GM18520 (cell line): ENCODE data around the gene AICDA.
"Not testable (repeated sequence)": the region's sequence is repeated elsewhere in the genome, so short reads cannot be mapped to it uniquely, and the experiment has no call there.

Experiments
- ATAC-seq: cut with Tn5 transposase; IDR thresholded peaks from one replicate; pipeline ENCODE4 v1.9.1; 2021; ENCODE audit not compliant: unreplicated experiment

Gene AICDA

DNA sequence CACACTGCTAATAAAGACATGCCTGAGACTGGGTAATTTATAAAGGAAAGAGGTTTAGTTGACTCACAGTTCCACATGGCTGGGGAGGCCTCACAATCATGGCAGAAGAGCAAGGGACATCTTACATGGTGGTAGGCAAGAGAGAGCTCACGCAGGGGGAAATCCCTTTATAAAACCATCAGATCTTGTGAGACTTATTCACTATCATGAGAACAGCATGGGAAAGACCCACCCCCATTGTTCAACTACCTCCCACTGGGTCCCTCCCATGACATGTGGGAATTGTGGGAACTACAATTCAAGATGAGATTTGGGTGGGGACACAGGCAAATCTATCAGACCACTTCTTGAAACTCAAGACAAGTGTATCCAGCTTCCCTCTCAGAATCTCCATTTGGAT is 1.2 kb upstream of the AICDA start:
- not testable (repeated sequence) for ATAC-seq

DNA sequence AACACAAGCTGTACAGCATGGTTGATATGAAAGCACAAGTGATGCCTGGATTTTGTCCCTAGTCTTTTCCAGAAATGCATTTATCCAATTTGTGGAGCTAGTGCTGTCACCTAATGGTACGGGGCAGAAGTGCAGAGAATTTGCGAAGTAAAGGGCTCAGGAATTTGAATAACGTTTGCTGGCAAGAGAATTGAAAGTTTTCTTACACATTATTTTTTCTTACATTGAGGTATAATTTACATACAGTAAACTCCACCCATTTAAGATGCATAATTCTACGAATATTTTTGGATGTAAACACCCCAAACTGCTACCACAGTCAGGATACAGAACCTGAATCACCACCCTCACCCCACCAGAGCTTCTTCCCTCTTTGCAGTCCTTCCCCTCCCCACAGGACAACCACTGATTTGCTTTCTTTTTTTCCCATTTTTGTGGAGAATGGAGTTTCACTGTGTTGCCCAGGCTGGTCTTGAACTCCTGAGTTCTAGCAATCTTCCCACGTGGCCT is 3.5 kb downstream of the AICDA start:
- ATAC-seq, result no peak

DNA sequence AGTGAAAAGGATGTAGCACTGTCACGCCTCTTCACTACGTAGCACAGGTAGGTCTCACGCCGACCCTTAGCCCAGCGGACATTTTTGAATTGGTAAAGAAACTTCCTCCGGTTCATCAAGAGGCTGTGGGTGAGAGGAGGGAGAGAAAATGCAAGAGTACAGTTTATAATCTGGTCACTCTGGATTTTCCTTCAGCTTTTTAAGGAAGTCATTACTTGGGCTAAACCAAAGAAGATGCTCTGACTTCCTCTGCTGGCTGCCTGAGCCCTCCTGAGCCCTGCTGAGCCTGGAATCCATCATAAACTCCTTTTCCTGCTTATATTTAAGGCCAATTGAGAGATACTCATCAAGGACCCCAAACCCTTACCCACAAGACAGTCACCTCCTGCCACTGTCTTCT is 5.8 kb downstream of the AICDA start:
- no peak for ATAC-seq

DNA sequence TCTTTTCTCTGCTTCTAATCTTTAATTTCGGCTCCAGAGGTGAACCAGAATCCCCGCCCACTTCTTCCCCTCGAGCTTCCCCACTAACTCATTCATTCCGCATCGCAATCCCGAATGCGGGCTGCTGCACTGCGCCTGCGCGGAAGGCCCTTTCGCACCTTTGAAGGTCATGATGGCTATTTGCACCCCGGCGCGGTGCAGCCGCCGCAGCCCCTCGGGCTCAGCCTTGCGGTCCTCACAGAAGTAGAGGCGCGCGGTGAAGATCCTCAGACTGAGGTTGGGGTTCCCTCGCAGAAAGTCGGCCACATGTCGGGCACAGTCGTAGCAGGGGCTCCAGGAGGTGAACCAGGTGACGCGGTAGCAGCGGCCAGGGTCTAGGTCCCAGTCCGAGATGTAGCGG is 7.6 kb downstream of the AICDA start:
- no peak for ATAC-seq

DNA sequence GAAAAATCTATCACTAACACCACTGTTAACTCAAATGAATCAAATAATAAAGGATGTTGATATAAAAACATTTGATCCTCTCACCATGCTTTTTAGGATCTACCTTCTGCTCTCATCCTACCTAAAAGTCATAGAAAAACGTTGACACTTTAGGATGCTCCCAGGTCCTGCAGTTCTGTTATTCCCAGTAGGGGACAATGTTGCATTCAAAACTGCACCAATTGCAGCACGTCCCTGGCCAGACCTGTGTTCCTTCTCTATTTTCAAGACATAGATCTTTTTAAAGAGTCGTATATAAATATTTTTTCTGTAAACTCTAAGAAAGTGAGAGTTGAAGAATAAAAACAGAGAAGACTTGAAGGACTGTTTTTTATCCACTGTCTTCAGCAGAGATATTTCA is 8.8 kb downstream of the AICDA start:
- ATAC-seq, result no peak

DNA sequence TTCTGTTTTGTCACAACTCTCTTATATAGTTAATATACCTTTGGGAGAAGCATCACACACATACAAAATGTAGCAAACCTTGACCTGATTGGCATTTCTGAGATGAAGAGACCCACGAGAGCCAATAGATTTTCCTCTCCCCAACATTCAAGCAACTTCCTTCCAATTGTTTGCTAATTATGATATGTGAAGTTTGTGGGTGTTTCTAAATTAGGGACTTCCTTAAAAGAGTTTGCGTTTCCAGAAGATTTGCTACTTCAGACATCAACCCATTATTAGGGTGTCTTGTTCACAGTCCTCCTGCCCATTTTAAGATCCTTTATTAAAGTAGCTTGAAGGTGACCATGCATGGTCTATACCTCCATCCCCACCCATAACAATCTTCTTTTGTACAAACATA is 9.4 kb downstream of the AICDA start:
- no peak for ATAC-seq

DNA sequence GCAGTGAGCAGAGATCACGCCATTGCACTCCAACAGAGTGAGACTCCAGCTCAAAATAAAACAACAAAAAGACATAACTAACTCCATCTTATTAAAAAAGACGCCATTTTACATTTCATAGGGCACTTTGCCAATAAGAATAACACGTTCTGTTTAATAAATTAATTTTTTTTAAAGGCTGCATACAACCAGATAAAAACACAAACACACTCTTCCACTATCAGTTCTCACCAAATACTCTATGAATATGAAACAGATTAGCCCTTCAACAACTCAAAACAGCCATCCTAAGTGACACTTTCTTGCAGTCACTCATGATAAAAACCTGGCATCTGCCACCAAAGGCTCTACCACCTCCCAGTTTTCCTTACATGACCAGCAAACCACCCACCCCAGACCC is 16.1 kb downstream of the AICDA start:
- ATAC-seq, result no peak

DNA sequence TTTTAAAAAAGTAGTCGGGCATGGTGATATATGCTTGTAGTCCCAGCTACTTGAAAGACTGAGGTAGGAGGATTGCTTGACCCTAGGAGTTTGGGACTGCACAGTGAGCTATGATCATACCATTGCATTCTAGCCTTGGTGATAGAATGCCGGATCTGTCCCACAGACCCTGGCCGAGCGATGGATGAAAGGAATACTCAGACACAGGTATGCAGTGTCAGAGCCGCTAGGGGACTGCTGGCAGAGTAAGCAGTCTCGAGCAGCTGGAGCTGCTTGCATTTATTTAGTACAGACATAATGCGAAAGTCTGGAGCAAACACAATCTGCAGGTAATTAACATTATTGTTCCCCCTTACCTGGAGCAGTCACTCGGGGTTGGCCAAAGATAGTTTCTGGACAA is 18.6 kb downstream of the AICDA start:
- ATAC-seq, result no peak

DNA sequence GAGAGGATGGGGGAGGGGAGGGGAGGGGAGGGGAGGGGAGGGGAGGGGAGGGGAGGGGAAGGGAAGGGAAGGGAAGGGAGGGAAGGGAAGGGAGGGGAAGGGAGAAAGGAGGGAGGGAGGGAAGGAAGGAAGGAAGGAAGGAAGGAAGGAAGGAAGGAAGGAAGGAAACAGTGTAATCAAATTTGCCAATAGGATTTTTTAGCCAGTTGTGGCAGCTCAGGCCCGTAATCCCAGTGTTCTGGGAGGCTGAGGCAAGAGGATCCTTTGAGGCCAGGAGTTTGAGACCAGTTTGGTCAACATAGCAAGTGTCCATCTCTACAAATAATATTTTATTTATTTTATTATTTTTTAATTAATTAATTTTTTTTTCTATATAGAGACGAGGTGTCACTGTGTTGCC is 19.4 kb downstream of the AICDA start:
- ATAC-seq, result no peak

DNA sequence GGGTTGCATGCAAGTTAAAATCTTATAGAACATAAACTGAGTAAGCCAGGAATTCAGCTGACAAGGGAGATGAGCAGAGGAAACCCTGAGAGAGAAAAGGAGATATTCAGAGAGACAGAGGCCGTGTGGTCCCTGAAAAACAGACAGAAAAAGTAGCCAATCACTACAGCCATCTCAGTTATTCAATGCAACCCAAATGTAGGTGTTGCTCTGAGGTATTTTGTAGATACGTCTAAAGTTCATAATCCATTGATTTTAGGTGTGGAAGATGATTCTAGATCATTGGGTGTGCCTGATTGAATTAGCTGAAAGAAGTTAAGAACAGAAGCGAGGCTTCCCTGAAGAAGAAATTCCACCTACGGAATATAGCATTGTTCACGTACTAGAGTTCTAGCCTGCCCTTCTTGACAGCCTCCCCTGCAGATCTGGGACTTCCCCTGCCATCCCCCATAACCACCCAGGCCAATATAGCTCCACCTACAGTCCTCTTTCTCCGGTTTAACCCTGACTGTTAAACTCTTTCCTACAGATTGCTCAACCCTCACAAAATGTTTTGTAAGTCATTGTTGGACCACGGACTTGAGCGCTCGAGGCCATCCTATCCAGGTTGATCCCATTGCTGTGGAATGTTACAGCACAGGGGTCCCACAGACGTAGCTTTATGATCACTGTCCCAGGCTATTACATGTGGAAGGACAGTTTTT is 21.7 kb downstream of the AICDA start:
- ATAC-seq, result no peak

DNA sequence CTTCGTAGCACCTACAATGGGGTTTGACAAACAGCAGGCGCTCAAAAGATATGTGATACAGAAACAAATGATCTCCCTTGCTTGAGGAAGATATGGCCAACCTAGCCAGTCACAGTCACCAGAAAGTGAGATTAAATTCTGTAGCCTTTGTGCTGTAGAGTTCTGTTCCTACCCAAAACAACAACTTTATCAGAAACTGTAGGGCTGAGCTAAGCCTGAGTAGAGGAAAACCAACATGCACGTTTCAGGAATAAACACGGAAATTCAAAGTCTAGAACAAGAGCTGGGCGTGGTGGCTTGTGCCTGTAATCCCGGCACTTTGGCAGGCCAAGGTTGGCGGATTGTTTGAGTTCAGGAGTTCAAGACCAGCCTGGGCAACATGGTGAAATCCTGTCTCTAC is 23.0 kb downstream of the AICDA start:
- no peak for ATAC-seq

DNA sequence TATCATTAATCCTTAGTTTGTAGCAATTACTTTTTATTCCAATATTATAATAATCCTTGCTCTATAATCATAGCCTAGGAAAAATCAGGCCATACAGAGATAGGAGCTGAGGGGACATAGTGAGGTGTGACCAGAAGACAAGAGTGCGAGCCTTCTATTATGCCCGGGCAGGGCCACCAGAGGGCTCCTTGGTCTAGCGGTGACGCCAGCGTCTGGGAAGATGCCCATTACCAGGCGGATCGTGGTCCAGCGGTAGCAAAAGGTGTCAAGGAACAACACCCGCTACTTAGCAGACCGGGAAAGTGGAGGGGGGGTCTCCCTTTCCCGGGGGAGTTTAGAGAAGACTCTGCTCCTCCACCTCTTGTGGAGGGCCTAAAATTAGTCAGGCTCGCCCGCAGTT is 28.2 kb downstream of the AICDA start:
- not testable (repeated sequence) for ATAC-seq

DNA sequence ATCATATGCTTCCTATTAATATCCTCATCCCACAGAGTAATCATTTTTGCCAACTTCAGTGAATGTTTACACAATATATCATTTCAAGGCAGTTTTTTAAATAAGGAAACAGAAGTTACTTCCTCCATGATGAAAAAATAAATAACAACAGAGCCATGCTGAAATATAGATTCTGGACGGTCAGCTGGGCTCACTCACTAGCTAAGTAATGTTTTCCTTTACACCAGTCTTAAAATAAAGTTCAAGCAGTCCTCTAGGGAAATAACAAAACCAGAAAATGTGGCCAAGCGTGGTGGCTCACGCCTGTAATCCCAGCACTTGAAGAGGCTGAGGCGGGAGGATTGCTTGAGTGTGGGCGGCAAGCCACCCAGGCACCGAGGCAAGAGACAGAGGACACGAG is 28.7 kb downstream of the AICDA start:
- no peak for ATAC-seq

DNA sequence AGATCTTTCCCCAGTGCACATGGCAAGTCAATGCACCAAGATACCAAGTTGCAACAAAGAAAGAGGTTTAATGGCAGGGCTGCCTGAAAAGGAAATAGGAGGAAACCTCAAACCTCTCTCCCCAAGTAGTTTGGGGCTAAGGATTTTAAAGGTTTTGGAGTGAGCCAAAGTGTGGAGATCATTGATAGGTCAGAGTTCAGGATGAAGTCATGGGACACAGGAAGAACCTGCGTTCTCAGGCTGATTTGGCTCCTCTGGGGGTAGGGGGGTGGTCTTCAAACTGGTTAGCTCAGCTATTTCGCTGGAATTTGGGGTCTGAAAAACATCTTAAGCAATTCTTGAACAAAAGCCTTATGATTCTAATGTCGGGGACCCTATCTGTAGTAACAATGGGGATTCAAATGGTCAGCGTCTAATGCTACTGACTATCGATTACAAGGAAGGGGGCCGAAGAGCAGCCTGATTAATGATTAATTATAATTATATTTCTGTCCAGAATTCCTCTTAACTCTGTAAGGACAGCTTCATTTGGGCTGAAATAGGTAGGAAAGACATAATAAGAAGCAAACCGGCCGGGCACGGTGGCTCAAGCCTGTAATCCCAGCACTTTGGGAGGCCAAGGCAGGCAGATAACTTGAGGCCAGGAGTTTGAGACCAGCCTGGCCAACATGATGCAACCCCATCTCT is 31.4 kb downstream of the AICDA start:
- no peak for ATAC-seq

DNA sequence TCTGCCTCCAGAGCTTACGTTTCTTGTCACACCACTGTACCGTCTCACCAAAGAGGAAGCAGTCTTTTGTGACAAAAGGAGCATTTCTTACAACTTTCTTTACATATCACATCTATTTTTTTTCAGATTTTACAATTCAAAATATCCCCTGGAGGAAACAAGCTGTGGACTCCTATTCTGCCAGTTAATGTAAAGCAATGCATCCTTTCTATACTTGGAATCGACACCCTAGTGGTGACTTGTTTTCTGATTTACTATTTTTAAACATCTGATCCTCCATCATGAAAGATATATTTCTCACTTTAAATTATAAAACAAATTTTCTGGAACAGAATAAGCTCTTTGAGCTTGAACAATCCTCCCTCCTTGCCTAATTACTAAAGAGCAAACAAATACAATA is 34.8 kb downstream of the AICDA start:
- ATAC-seq, result no peak

DNA sequence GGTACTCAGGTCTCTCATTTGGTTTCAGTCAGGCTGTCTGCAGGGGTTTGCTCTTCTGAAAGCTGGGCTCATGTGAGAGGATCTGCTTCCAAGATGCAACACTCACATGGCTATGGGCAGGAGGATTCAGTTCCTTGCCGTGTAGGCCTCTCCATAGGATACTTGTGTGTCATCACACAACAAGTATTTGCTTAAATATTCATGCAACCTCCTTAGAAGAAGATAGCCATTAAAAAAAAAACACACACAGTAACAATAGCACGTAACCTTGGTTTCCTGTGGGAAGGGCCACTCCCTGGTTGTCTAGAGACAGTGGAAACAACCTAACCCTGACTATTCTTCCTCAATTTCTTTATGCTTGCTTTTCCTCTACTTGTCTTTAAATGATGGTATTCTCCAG is 40.2 kb downstream of the AICDA start:
- ATAC-seq, result no peak

DNA sequence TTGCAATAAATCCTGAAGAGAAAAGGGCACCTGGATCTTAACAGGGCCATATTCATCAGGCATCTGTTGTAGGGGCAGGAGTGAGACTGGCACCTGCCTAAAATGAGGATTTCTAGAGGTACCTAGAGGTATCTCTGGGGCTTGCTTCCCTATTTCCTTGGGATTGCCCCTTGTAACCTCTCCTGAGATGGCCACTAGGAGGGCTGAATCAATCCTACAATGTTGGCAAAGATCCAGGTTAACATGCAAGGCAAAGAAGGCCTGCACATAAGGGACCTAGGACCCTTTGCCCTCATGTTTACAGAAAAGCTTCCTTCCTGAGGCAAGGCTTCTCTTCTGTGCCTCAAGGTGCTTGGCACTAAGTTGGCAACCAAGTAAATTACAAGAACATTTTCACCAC is 46.1 kb downstream of the AICDA start:
- no peak for ATAC-seq

DNA sequence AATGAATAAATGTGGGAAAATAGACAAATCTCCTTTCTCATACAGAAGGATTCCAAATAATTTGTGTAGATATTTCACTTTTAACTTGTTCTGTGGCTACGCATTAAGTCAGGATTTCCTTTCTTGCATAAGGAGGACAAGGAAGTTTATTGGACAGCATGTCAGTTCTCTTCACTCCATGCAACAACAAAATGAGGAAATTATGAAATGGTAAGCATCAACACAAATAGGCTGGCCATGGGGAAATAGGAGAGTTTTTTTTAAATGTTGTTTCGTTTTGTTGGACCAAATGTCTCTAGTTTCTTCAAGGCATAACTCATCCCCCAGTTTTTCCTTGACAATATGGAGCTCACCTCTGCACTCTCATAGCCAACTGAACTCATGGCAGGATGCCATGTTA is 46.6 kb downstream of the AICDA start:
- ATAC-seq, result not testable (repeated sequence)

DNA sequence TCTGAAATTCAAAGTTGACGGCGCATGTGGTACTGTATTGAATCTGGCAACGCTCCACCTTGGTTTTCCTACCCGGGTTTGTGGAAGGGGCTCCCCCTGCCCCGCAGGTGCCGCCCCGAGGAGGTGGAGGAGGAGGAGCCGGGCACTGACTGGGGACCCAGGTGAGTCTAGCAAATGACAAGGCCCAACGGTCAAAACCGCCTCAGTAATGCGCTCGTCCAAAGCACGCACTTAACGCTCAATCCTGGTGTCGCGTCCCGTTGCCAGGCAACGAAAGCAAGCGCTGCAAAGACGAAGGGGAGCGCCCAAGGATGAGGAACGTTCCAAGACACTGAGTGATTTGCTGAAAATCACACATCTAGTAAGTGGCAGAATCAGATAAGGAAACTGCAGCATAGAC is 48.0 kb downstream of the AICDA start:
- no peak for ATAC-seq

DNA sequence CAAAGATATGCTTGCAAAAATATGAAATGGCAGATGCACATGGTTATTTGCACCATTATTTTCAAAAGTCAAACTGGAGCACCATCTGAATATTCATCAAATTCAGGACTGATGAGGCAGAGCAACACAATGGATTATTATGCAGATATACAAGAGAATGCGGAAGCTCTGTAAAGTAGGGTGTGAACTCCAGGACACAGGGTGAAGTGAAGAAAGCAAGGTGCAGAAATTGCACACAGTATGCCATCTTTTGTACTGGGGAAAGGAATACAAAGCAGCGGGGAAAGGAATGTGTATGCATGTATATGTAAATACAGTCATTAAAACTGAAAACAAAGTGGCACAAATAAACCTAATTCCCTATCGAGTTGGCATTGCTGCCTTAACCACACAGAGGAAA is 49.3 kb downstream of the AICDA start:
- no peak for ATAC-seq

DNA sequence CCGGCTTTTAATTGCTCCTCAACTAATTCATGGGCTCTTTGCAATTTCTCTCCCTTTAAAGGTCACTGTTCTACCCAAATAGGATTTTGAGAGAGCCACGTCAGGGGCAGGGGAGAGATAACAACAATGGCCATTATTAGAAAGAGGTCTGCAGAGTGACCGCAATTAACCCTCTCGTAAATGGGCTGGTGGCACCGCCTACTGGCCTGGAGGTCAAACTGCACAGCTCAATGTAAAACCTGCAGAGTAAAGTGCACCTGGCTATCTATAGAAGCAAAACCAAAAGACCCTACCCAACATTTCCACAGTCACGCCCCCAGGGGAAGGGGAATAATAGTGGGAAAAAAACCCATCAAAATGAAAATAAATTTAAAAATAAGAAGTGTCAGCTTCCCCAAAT is 50.3 kb downstream of the AICDA start:
- no peak for ATAC-seq

DNA sequence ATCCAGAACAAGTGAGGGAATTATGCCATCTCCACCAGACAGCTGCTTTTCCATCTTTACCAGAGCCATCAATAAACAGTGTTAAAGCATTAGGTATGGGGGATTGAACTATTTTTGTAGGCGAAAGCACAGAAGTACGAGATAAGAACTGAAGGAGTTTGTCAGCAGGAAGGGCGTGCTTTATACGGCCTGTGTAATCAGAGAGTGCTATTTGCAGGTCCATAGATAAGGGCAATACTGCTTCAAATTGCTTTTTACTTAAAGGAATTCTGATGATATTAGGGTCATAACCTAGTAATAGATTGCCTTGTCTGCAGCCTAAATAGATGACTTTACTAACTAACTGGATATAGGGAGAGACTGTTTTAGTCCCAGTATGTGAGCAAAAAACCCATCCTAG is 51.6 kb downstream of the AICDA start:
- ATAC-seq, result no peak

DNA sequence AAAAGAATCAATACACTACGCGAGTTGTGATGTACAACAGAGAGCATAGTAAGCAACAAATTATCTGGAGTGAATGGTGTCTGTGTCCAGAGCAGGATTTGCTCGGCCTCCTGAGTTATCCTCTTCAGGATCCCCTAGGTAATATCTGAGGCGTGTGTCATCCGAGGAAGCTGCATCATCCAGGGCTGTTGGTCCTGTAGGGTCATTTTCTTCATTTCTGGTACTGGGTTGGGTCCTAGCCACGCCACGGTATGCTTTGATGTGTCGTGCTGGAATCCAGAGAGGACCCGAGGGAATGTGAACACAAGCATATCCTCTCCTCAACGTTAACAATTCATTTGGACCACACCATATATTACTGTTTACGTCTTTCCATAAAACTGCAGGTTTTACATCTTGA is 53.0 kb downstream of the AICDA start:
- ATAC-seq, result no peak
